Peyer's patch (tissue), 4 donors: ENCODE data around the gene TNFRSF8.

ENCODE experiments used
- CTCF ChIP-seq, 6 experiments: fragments of 450-650 bp in 4 of 6; fragments of 200-600 bp in 2 of 6; sonication (generic) in 1 of 6; IDR thresholded peaks; one replicate each; pipeline ENCODE4 v1.5.1; 2017 to 2019; ENCODE audit warnings: antibody characterized with exemption in 6 of 6, mild to moderate bottlenecking in 3 of 6, moderate library complexity in 1 of 6
- POLR2A ChIP-seq, 2 donors: fragments of 450-650 bp; IDR thresholded peaks; one replicate each; pipeline ENCODE4 v1.5.1; 2017; ENCODE audit warnings: antibody characterized with exemption in 2 of 2, mild to moderate bottlenecking in 2 of 2, moderate library complexity in 2 of 2

GRCh38 chr1:12098786-12099185, 35.7 kb downstream of the TNFRSF8 start:
- TF ChIP-seq CTCF (IDR thresholded peaks at IDR 0.05) (no peak), POLR2A (IDR thresholded peaks at IDR 0.05) (no peak)
